IMR-90 (cell line): Measurements from ENCODE around the gene PPP1R13L. TPM values are rescaled to one million over a fixed set of nuclear protein-coding genes. Genes with fewer than 3 reads are reported as not detected.

ENCODE experiments used
- ATAC-seq: fragments of 200-7000 bp; cut with Tn5 transposase; 2 replicates; pipeline ENCODE4 v1.9.1; 2020; ENCODE audit warnings: low read depth, mild to moderate bottlenecking, moderate library complexity
- BruUV-seq: library from RNA; stranded (reverse); fragments of 400-500 nt; replicated peaks from 2 replicates; lab custom pipeline; 2021; lab: Mats Ljungman, UMichigan
- CTCF ChIA-PET: fragments of 300-600 bp; formaldehyde crosslinking; extraction: SDS; loops from one replicate; lab custom pipeline; 2021; ENCODE audit warnings: antibody characterized with exemption; lab: Yijun Ruan, JAX
- POLR2A ChIA-PET: fragments of 300-600 bp; sonication (Branson Sonifier 250); formaldehyde crosslinking; loops from one replicate; lab custom pipeline; 2022; ENCODE audit warnings: antibody characterized with exemption; ENCODE audit not compliant: unreplicated experiment; lab: Charles Lee
- DNase-seq: peaks from one replicate; pipeline ENCODE4 v3.0.0; 2013
- H2AFZ ChIP-seq: replicated peaks from 2 replicates; pipeline ENCODE3; 2013; ENCODE audit warnings: low read length, mild to moderate bottlenecking; ENCODE audit not compliant: poor library complexity
- H2AK5ac ChIP-seq: 2 replicates; pipeline ENCODE4 v1.6.1; 2013; ENCODE audit warnings: low read depth, low read length, inconsistent platforms
- H2AK9ac ChIP-seq: replicated peaks from 2 replicates; pipeline ENCODE3; 2013; ENCODE audit warnings: mild to moderate bottlenecking, low read depth, low read length, moderate library complexity; ENCODE audit not compliant: poor library complexity
- H2BK120ac ChIP-seq: 2 replicates; pipeline ENCODE4 v1.6.1; 2013; ENCODE audit warnings: low read depth, low read length, inconsistent platforms
- H2BK15ac ChIP-seq: 3 replicates; pipeline ENCODE4 v1.6.1; 2013; ENCODE audit warnings: low read depth, low read length, inconsistent platforms
- H2BK20ac ChIP-seq: 2 replicates; pipeline ENCODE4 v1.6.1; 2013; ENCODE audit warnings: low read depth, mild to moderate bottlenecking, inconsistent platforms, low read length, moderate library complexity
- H2BK5ac ChIP-seq: 2 replicates; pipeline ENCODE4 v1.6.1; 2013; ENCODE audit warnings: mild to moderate bottlenecking, low read depth, low read length, inconsistent platforms; ENCODE audit not compliant: poor library complexity, severe bottlenecking
- H3K14ac ChIP-seq: replicated peaks from 2 replicates; pipeline ENCODE4 v1.6.1; 2013; ENCODE audit warnings: low read depth, low read length, inconsistent platforms
- H3K18ac ChIP-seq: 2 replicates; pipeline ENCODE4 v1.6.1; 2013; ENCODE audit warnings: low read depth, low read length, control low read depth
- H3K23ac ChIP-seq: 2 replicates; pipeline ENCODE4 v1.6.1; 2013; ENCODE audit warnings: low read depth, low read length, inconsistent platforms
- H3K27ac ChIP-seq: 2 replicates; pipeline ENCODE4 v1.5.1; 2013; ENCODE audit warnings: mild to moderate bottlenecking, control low read depth, low read length; ENCODE audit not compliant: insufficient read depth
- H3K27me3 ChIP-seq: 2 replicates; pipeline ENCODE4 v1.6.1; 2013; ENCODE audit warnings: low read length; ENCODE audit not compliant: control insufficient read depth, insufficient read depth
- H3K36me3 ChIP-seq: 2 replicates; pipeline ENCODE4 v1.6.1; 2013; ENCODE audit warnings: low read length, mixed read lengths; ENCODE audit not compliant: control insufficient read depth, insufficient read depth
- H3K4ac ChIP-seq: 2 replicates; pipeline ENCODE4 v1.6.1; 2013; ENCODE audit warnings: low read depth, low read length, inconsistent platforms
- H3K4me1 ChIP-seq: 2 replicates; pipeline ENCODE4 v1.6.1; 2013; ENCODE audit warnings: low read length, mixed read lengths; ENCODE audit not compliant: control insufficient read depth, insufficient read depth
- H3K4me2 ChIP-seq: 2 replicates; pipeline ENCODE4 v1.6.1; 2013; ENCODE audit warnings: low read depth, mild to moderate bottlenecking, control low read depth, low read length, moderate library complexity
- H3K4me3 ChIP-seq: 2 replicates; pipeline ENCODE4 v1.5.1; 2013; ENCODE audit warnings: low read depth, mild to moderate bottlenecking, control low read depth, low read length, moderate library complexity; ENCODE audit not compliant: insufficient read depth
- H3K56ac ChIP-seq: 2 replicates; pipeline ENCODE4 v1.6.1; 2013; ENCODE audit warnings: low read length, inconsistent platforms; ENCODE audit not compliant: insufficient read depth; ENCODE audit errors: extremely low read depth
- H3K79me1 ChIP-seq, 2 experiments: 2 replicates each; pipeline ENCODE4 v1.6.1; 2013; ENCODE audit warnings: low read length in 2 of 2, inconsistent platforms in 1 of 2, low read depth in 1 of 2
- H3K9ac ChIP-seq: 2 replicates; pipeline ENCODE4 v1.6.1; 2013; ENCODE audit warnings: low read depth, low read length, control low read depth
- H3K9me1 ChIP-seq: 2 replicates; pipeline ENCODE4 v1.6.1; 2013; ENCODE audit warnings: low read length, inconsistent platforms; ENCODE audit not compliant: insufficient read depth
- H3K9me3 ChIP-seq: 2 replicates; pipeline ENCODE4 v1.6.1; 2013; ENCODE audit warnings: low read length; ENCODE audit not compliant: control insufficient read depth, insufficient read depth
- H4K20me1 ChIP-seq: 2 replicates; pipeline ENCODE4 v1.6.1; 2013; ENCODE audit warnings: low read length, inconsistent platforms; ENCODE audit not compliant: insufficient read depth
- H4K5ac ChIP-seq: 2 replicates; pipeline ENCODE4 v1.6.1; 2013; ENCODE audit warnings: mild to moderate bottlenecking, low read depth, low read length, control low read depth
- H4K8ac ChIP-seq, 2 experiments: 2 replicates each; pipeline ENCODE4 v1.6.1; 2013; ENCODE audit warnings: low read depth in 2 of 2, low read length in 2 of 2, control low read depth in 1 of 2, inconsistent platforms in 1 of 2
- H4K91ac ChIP-seq: 2 replicates; pipeline ENCODE4 v1.6.1; 2013; ENCODE audit warnings: low read depth, low read length, inconsistent platforms; ENCODE audit not compliant: insufficient read depth
- BHLHE40 ChIP-seq: fragments of 150-350 bp; IDR thresholded peaks from 2 replicates; pipeline ENCODE4 v1.6.1; 2016; ENCODE audit warnings: mild to moderate bottlenecking, low read depth, low read length
- CEBPB ChIP-seq: IDR thresholded peaks from 2 replicates; pipeline ENCODE4 v1.6.1; 2012; ENCODE audit warnings: low read depth, low read length, improper control_type of control experiment
- CHD1 ChIP-seq: IDR thresholded peaks from 2 replicates; pipeline ENCODE4 v1.6.1; 2012; ENCODE audit warnings: low read depth, low read length, improper control_type of control experiment
- ELK1 ChIP-seq: fragments of 150-350 bp; IDR thresholded peaks from 2 replicates; pipeline ENCODE4 v1.6.1; 2016; ENCODE audit warnings: low read depth, mild to moderate bottlenecking, low read length, moderate library complexity, borderline replicate concordance
- FOS ChIP-seq: fragments of 150-350 bp; IDR thresholded peaks from 2 replicates; pipeline ENCODE4 v1.6.1; 2016; ENCODE audit warnings: low read depth, low read length
- MAFK ChIP-seq: IDR thresholded peaks from 2 replicates; pipeline ENCODE4 v1.6.1; 2012; ENCODE audit warnings: low read depth, low read length, improper control_type of control experiment
- MAZ ChIP-seq: IDR thresholded peaks from 2 replicates; pipeline ENCODE4 v1.6.1; 2012; ENCODE audit warnings: low read depth, mild to moderate bottlenecking, low read length, improper control_type of control experiment, moderate library complexity, borderline replicate concordance
- MXI1 ChIP-seq: IDR thresholded peaks from 2 replicates; pipeline ENCODE4 v1.6.1; 2012; ENCODE audit warnings: low read depth, mild to moderate bottlenecking, low read length, moderate library complexity, borderline replicate concordance
- NFE2L2 ChIP-seq: fragments of 150-350 bp; IDR thresholded peaks from 2 replicates; pipeline ENCODE4 v1.6.1; 2016; ENCODE audit warnings: low read depth, mild to moderate bottlenecking, low read length
- POLR2A ChIP-seq: IDR thresholded peaks from 2 replicates; pipeline ENCODE4 v1.6.1; 2012; ENCODE audit warnings: mild to moderate bottlenecking, low read depth, low read length
- RAD21 ChIP-seq: IDR thresholded peaks from 2 replicates; pipeline ENCODE4 v1.6.1; 2012; ENCODE audit warnings: low read length, improper control_type of control experiment
- RCOR1 ChIP-seq: IDR thresholded peaks from 2 replicates; pipeline ENCODE4 v1.6.1; 2012; ENCODE audit warnings: mild to moderate bottlenecking, low read length, improper control_type of control experiment; ENCODE audit not compliant: insufficient replicate concordance
- RFX5 ChIP-seq: IDR thresholded peaks from 2 replicates; pipeline ENCODE4 v1.8.0; 2012; ENCODE audit warnings: low read depth, mild to moderate bottlenecking, low read length, moderate library complexity
- SMC3 ChIP-seq: fragments of 150-350 bp; IDR thresholded peaks from 2 replicates; pipeline ENCODE4 v1.6.1; 2016; ENCODE audit warnings: low read depth, mild to moderate bottlenecking, antibody characterized with exemption, low read length, moderate library complexity
- USF2 ChIP-seq: fragments of 150-350 bp; IDR thresholded peaks from 2 replicates; pipeline ENCODE4 v1.6.1; 2017; ENCODE audit warnings: mild to moderate bottlenecking, antibody characterized with exemption, low read length, low read depth
- WGBS, 2 experiments: methylation state at CpG; one replicate each; pipeline versions ENCODE4 v1.1.5 to v1.1.7; 2013; ENCODE audit warnings: missing lambda C conversion rate in 2 of 2; ENCODE audit not compliant: insufficient read length in 1 of 2; ENCODE audit errors: extremely low coverage in 2 of 2; 5-methylcytosine and 5-hydroxymethylcytosine counted together
- dilution Hi-C: fragments of 300-500 bp; cut with HindIII; formaldehyde crosslinking; loops from one replicate; pipeline ENCODE4 v1.14.3; 2018; ENCODE audit warnings: low sequenced_read_pairs; ENCODE audit not compliant: unreplicated experiment
- in situ Hi-C: fragments of 300-500 bp; cut with MboI; formaldehyde crosslinking; loops from 3 replicates; pipeline ENCODE4 v1.14.3; 2019; ENCODE audit warnings: low sequenced_read_pairs, inconsistent platforms, mixed read lengths
- intact Hi-C: fragments of 100-400 bp; cut with micrococcal nuclease; formaldehyde crosslinking; loops from 2 replicates; pipeline ENCODE4 v1.10.0; 2022
- polyA plus RNA-seq, 3 experiments: library from polyadenylated mRNA; depleted of rRNA; stranded (reverse); fragments of >200 nt; gene quantifications; 2 replicates each; pipeline ENCODE4 v1.2.3, GENCODE V29; 2012; ENCODE audit warnings: low replicate concordance in 1 of 3
- total RNA-seq: library from RNA; depleted of rRNA; stranded (reverse); fragments of >200 nt; gene quantifications from 2 replicates; pipeline ENCODE4 v1.2.3, GENCODE V29; 2012

PPP1R13L gene
- total and polyA plus RNA-seq, 2 of the 4 experiments (the other 2 are of a cell fraction): 3.0 to 13.3 TPM

- Histone ChIP-seq H3K4me3 (no peak overlapping the region), H3K9me1 (0 out of 2 replicates have a peak, but pooled peaks cover 4% of the 10 kb centered on the region), H2BK20ac (no peak overlapping the region), H2AFZ (peak overlapping the region; percentile 78), H4K8ac (no peak overlapping the region), H2AK5ac (peak overlapping the region; percentile 73; the same call in 1 of the 2 replicates), H3K23ac (no peak overlapping the region), H3K56ac (no peak overlapping the region), H2AK9ac (no peak overlapping the region), H3K18ac (no peak overlapping the region), H4K91ac (no peak overlapping the region), H2BK120ac (no peak overlapping the region), H2BK15ac (no peak overlapping the region), H3K27ac (no peak overlapping the region), H3K4me2 (peak overlapping the region; percentile 31; the same call in 1 of the 2 replicates), H4K20me1 (no peaks in the 10 kb centered on the region), H3K9me3 (no peaks in the 10 kb centered on the region), H3K9ac (no peak overlapping the region), H3K4me1 (peaks cover 5% of the 10 kb centered on the region), H3K14ac (0 out of 2 replicates have a peak overlapping the region, but pooled peaks have one; percentile 23), H4K5ac (no peak overlapping the region), H3K79me1 (no peaks in the 10 kb centered on the region), H2BK5ac (no peak overlapping the region), H3K27me3 (no peaks in the 10 kb centered on the region), H3K4ac (no peak overlapping the region), H3K36me3 (no peaks in the 10 kb centered on the region; the same call in 1 of the 2 replicates)
- POLR2A ChIA-PET: no interaction called here
- intact Hi-C loops (no loop called here), in situ Hi-C loops (no loop called here), dilution Hi-C loops (no loop called here)
- WGBS, 2 experiments: 16% methylated on average over 43 of the region's 75 CpGs; no CpG with 5 or more reads in 1 of the 2 experiments
- CTCF ChIA-PET: no interaction called here
- ATAC-seq (peak; percentile 35; the same call in 1 of the 2 replicates), DNase-seq (no peak)
- BruUV-seq: no TSS peak
- TF ChIP-seq RCOR1 (no peak), RAD21 (no peak), MAFK (no peak), CHD1 (no peak), CEBPB (no peak), POLR2A (no peak), FOS (no peak), USF2 (no peak), MXI1 (no peak), NFE2L2 (no peak), RFX5 (no peak), MAZ (no peak), ELK1 (no peak), BHLHE40 (no peak), SMC3 (no peak)
Measured at GRCh38 chr19:45385392-45386221, 19.3 kb downstream of the PPP1R13L start.
